SK-N-SH (cell line): ENCODE results near the gene TLR2. TPM values are rescaled to one million over a fixed set of nuclear protein-coding genes. Genes with fewer than 3 reads are reported as not detected.

Source experiments
- CTCF ChIA-PET: fragments of 300-600, 350-600 bp; formaldehyde crosslinking; extraction: SDS; loops from one replicate; lab custom pipeline; 2021; lab: Yijun Ruan, JAX
- POLR2A ChIA-PET: fragments of 350-600 bp; sonication (Branson Sonifier 250); formaldehyde crosslinking; extraction: SDS; loops from one replicate; lab custom pipeline; 2020; ENCODE audit warnings: antibody characterized with exemption, inconsistent platforms; lab: Yijun Ruan, JAX
- DNase-seq: peaks from one replicate; pipeline ENCODE4 v3.0.0; 2012
- H2AFZ ChIP-seq: fragments of 200-600 bp; sonication (generic); 2 replicates; pipeline ENCODE4 v1.8.1; 2016; ENCODE audit warnings: antibody characterized with exemption, mild to moderate bottlenecking, low read depth
- H3F3A ChIP-seq: fragments of 200-600 bp; sonication (generic); replicated peaks from 2 replicates; pipeline ENCODE3; 2016; ENCODE audit warnings: antibody characterized with exemption, mild to moderate bottlenecking; ENCODE audit not compliant: insufficient read depth
- H3K27ac ChIP-seq, 2 experiments: fragments of 200-500 bp in 1 of 2; fragments of 200-600 bp in 1 of 2; sonication (Bioruptor generic) in 1 of 2; sonication (generic), shearing (Covaris generic) in 1 of 2; 2 replicates each; pipeline versions ENCODE4 v1.5.1 to v1.6.1; 2014 to 2016; ENCODE audit warnings: low read depth in 2 of 2, inconsistent platforms in 1 of 2, low read length in 1 of 2, mild to moderate bottlenecking in 1 of 2, mixed read lengths in 1 of 2
- H3K27me3 ChIP-seq: fragments of 200-600 bp; sonication (generic), shearing (Covaris generic); 2 replicates; pipeline ENCODE4 v1.6.1; 2016; ENCODE audit warnings: mixed run types; ENCODE audit not compliant: insufficient read depth
- H3K36me3 ChIP-seq, 2 experiments: fragments of 200-500 bp in 1 of 2; fragments of 200-600 bp in 1 of 2; sonication (Bioruptor generic) in 1 of 2; sonication (generic) in 1 of 2; replicated peaks in 1 of 2; 2 replicates each; pipeline versions ENCODE3 to v1.5.1; 2014 to 2016; ENCODE audit warnings: low read length in 1 of 2, mild to moderate bottlenecking in 1 of 2; ENCODE audit not compliant: insufficient read depth in 2 of 2, control insufficient read depth in 1 of 2
- H3K4me1 ChIP-seq, 2 experiments: fragments of 200-500 bp in 1 of 2; fragments of 200-600 bp in 1 of 2; sonication (Bioruptor generic) in 1 of 2; sonication (generic), shearing (Covaris generic) in 1 of 2; 2 replicates each; pipeline versions ENCODE4 v1.5.1 to v1.6.1; 2014 to 2016; ENCODE audit warnings: low read depth in 1 of 2, low read length in 1 of 2, mixed run types in 1 of 2; ENCODE audit not compliant: insufficient read depth in 2 of 2, control insufficient read depth in 1 of 2
- H3K4me2 ChIP-seq: fragments of 200-600 bp; sonication (generic), shearing (Covaris generic); 2 replicates; pipeline ENCODE4 v1.6.1; 2017; ENCODE audit warnings: mixed run types
- H3K4me3 ChIP-seq, 2 experiments: fragments of 200-500 bp in 1 of 2; fragments of 200-600 bp in 1 of 2; sonication (Bioruptor generic) in 1 of 2; sonication (generic), shearing (Covaris generic) in 1 of 2; 2 replicates each; pipeline versions ENCODE4 v1.5.1 to v1.8.1; 2014 to 2016; ENCODE audit warnings: low read depth in 2 of 2, inconsistent platforms in 1 of 2, low read length in 1 of 2, mild to moderate bottlenecking in 1 of 2, mixed read lengths in 1 of 2, moderate library complexity in 1 of 2
- H3K79me2 ChIP-seq: fragments of 200-600 bp; sonication (generic); 2 replicates; pipeline ENCODE4 v1.8.1; 2017; ENCODE audit warnings: mild to moderate bottlenecking; ENCODE audit not compliant: insufficient read depth
- H3K9ac ChIP-seq: fragments of 200-600 bp; sonication (generic); 2 replicates; pipeline ENCODE4 v1.6.1; 2017; ENCODE audit warnings: mixed run types
- H3K9me2 ChIP-seq: fragments of 200-600 bp; sonication (generic); 2 replicates; pipeline ENCODE4 v1.6.1; 2017; ENCODE audit warnings: mixed run types
- H3K9me3 ChIP-seq: fragments of 200-600 bp; sonication (generic); 2 replicates; pipeline ENCODE4 v1.6.1; 2017; ENCODE audit warnings: mixed run types, mild to moderate bottlenecking, moderate library complexity
- H4K20me1 ChIP-seq: fragments of 200-600 bp; sonication (generic); 2 replicates; pipeline ENCODE4 v1.6.1; 2017; ENCODE audit warnings: mild to moderate bottlenecking, mixed run types; ENCODE audit not compliant: insufficient read depth
- EZH2phosphoT487 ChIP-seq: fragments of 200-600 bp; sonication (generic); IDR thresholded peaks from 2 replicates; pipeline ENCODE4 v1.6.1; 2017; ENCODE audit warnings: low read depth, mixed run types, mild to moderate bottlenecking, antibody characterized with exemption, moderate library complexity, borderline replicate concordance
- FOSL2 ChIP-seq: IDR thresholded peaks from 2 replicates; pipeline ENCODE4 v1.4.0; 2012; ENCODE audit warnings: low read depth, mild to moderate bottlenecking, moderate library complexity, borderline replicate concordance
- JUND ChIP-seq: IDR thresholded peaks from 2 replicates; pipeline ENCODE4 v1.4.0; 2012
- MEF2A ChIP-seq: IDR thresholded peaks from 2 replicates; pipeline ENCODE4 v1.4.0; 2012; ENCODE audit warnings: low read depth, borderline replicate concordance
- MXI1 ChIP-seq: IDR thresholded peaks from 2 replicates; pipeline ENCODE4 v1.6.1; 2012; ENCODE audit warnings: mild to moderate bottlenecking, low read depth, low read length, improper control_type of control experiment
- NFIC ChIP-seq: IDR thresholded peaks from 2 replicates; pipeline ENCODE4 v1.4.0; 2012; ENCODE audit warnings: borderline replicate concordance
- POLR2AphosphoS5 ChIP-seq: IDR thresholded peaks from 2 replicates; pipeline ENCODE4 v1.6.1; 2012; ENCODE audit warnings: low read depth, low read length
- RFX5 ChIP-seq: IDR thresholded peaks from 2 replicates; pipeline ENCODE4 v1.6.1; 2012; ENCODE audit warnings: mild to moderate bottlenecking, improper control_type of control experiment, low read length
- SIN3A ChIP-seq: IDR thresholded peaks from 2 replicates; pipeline ENCODE4 v1.6.1; 2012; ENCODE audit warnings: low read depth, mild to moderate bottlenecking, low read length, moderate library complexity, borderline replicate concordance
- SMC3 ChIP-seq: IDR thresholded peaks from 2 replicates; pipeline ENCODE4 v1.6.1; 2012; ENCODE audit warnings: low read depth, low read length, improper control_type of control experiment
- TAF1 ChIP-seq: IDR thresholded peaks from 2 replicates; pipeline ENCODE4 v1.6.1; 2012; ENCODE audit warnings: low read depth, mild to moderate bottlenecking, low read length, moderate library complexity, borderline replicate concordance
- TCF12 ChIP-seq: IDR thresholded peaks from 2 replicates; pipeline ENCODE4 v1.4.0; 2012
- YY1 ChIP-seq: IDR thresholded peaks from 2 replicates; pipeline ENCODE4 v1.4.0; 2012; ENCODE audit warnings: low read depth, mild to moderate bottlenecking
- WGBS: methylation state at CpG from one replicate; pipeline ENCODE4 v1.1.6; 2017; ENCODE audit warnings: low lambda C conversion rate; 5-methylcytosine and 5-hydroxymethylcytosine counted together
- polyA plus RNA-seq, 3 experiments: library from polyadenylated mRNA; depleted of rRNA; stranded (reverse); fragments of >200 nt; gene quantifications; 2 replicates each; pipeline ENCODE4 v1.2.3, GENCODE V29; 2012
- TF ChIP-seq, protein P1 (sequence below): IDR thresholded peaks from 2 replicates; pipeline ENCODE4; 2012
- TF ChIP-seq, protein P2 (sequence below): fragments of 200-600 bp; sonication (generic); IDR thresholded peaks from 2 replicates; pipeline ENCODE4 v1.6.1; 2017; ENCODE audit warnings: antibody characterized with exemption, mild to moderate bottlenecking, moderate library complexity

TLR2 gene
- polyA plus RNA-seq, 1 of the 3 experiments (the other 2 are of a cell fraction) = 0.18 TPM

- TF ChIP-seq, protein P1, sequence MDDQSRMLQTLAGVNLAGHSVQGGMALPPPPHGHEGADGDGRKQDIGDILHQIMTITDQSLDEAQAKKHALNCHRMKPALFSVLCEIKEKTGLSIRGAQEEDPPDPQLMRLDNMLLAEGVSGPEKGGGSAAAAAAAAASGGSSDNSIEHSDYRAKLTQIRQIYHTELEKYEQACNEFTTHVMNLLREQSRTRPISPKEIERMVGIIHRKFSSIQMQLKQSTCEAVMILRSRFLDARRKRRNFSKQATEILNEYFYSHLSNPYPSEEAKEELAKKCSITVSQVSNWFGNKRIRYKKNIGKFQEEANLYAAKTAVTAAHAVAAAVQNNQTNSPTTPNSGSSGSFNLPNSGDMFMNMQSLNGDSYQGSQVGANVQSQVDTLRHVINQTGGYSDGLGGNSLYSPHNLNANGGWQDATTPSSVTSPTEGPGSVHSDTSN = peak; percentile 96
- TF ChIP-seq TAF1 (no peak), MEF2A (0 out of 2 replicates have a peak, but pooled peaks have one; percentile 54), POLR2AphosphoS5 (peak; percentile 97), RFX5 (no peak), FOSL2 (peak; percentile 68; the same call in 1 of the 2 replicates), MXI1 (no peak), NFIC (peak; percentile 82), SIN3A (peak; percentile 54; the same call in 1 of the 2 replicates)
- TF ChIP-seq, protein P2, sequence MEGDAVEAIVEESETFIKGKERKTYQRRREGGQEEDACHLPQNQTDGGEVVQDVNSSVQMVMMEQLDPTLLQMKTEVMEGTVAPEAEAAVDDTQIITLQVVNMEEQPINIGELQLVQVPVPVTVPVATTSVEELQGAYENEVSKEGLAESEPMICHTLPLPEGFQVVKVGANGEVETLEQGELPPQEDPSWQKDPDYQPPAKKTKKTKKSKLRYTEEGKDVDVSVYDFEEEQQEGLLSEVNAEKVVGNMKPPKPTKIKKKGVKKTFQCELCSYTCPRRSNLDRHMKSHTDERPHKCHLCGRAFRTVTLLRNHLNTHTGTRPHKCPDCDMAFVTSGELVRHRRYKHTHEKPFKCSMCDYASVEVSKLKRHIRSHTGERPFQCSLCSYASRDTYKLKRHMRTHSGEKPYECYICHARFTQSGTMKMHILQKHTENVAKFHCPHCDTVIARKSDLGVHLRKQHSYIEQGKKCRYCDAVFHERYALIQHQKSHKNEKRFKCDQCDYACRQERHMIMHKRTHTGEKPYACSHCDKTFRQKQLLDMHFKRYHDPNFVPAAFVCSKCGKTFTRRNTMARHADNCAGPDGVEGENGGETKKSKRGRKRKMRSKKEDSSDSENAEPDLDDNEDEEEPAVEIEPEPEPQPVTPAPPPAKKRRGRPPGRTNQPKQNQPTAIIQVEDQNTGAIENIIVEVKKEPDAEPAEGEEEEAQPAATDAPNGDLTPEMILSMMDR = no peak
Observed at GRCh38 chr4:153731239-153731638, 47.2 kb downstream of the TLR2 start (continued).

- Histone ChIP-seq H2AFZ (no peak overlapping the region), H3F3A (peaks cover 15% of the 10 kb centered on the region), H3K4me3 (no peak overlapping the region), H3K9me3 (0 out of 2 replicates have a peak, but pooled peaks cover 5% of the 10 kb centered on the region), H3K9ac (no peak overlapping the region), H4K20me1 (no peaks in the 10 kb centered on the region), H3K27ac (no peak overlapping the region), H3K79me2 (no peaks in the 10 kb centered on the region), H3K4me2 (no peak overlapping the region), H3K9me2 (no peaks in the 10 kb centered on the region), H3K27me3 (no peaks in the 10 kb centered on the region), H3K36me3 (no peaks in the 10 kb centered on the region), H3K4me1 (peaks cover 6 to 9% of the 10 kb centered on the region in 2 experiments; a peak in 3 of 4 replicates)
- WGBS = 78% methylated on average over 4 of the region's 4 CpGs
- TF ChIP-seq SMC3 (no peak), JUND (no peak)
- POLR2A ChIA-PET = no interaction called here
- DNase-seq = no peak
- CTCF ChIA-PET = interaction anchor here (0.7 to 2.3 kb wide), 4 partner anchors 9 to 390 kb away, joined by 3 to 6 read pairs (median 4); no protein-coding TSS in a partner anchor
Observed at GRCh38 chr4:153733751-153734448, 49.8 kb downstream of the TLR2 start.

- no peaks in the 10 kb centered on the region for H4K20me1 ChIP-seq
Observed at GRCh38 chr4:153735906-153736461, 51.9 kb downstream of the TLR2 start.

More at GRCh38 chr4:153735906-153736461, 51.9 kb downstream of the TLR2 start:
- H3K9me3 ChIP-seq = peaks cover 5% of the 10 kb centered on the region; the same call in 1 of the 2 replicates
- H3K27ac ChIP-seq = no peak overlapping the region
- H3F3A ChIP-seq = peaks cover 14% of the 10 kb centered on the region
- ChIA-PET POLR2A (no interaction called here), CTCF (no interaction called here)
- H2AFZ ChIP-seq = no peak overlapping the region
- no peak overlapping the region for H3K4me3 ChIP-seq
- TF ChIP-seq, protein P1 = 0 out of 2 replicates have a peak, but pooled peaks have one; percentile 21
- peak; percentile 24; the same call in 1 of the 2 replicates for TF ChIP-seq NFIC
- peak; percentile 40 for TF ChIP-seq TCF12
- no peak for TF ChIP-seq EZH2phosphoT487
- TF ChIP-seq YY1 = no peak
- H3K79me2 ChIP-seq = no peaks in the 10 kb centered on the region
- no peaks in the 10 kb centered on the region for H3K36me3 ChIP-seq
- peaks cover 6 to 9% of the 10 kb centered on the region in 2 experiments; a peak in 3 of 4 replicates for H3K4me1 ChIP-seq
- DNase-seq = no peak
- no peak overlapping the region for H3K9ac ChIP-seq
- no peak overlapping the region for H3K4me2 ChIP-seq
- no peaks in the 10 kb centered on the region for H3K9me2 ChIP-seq
- no peaks in the 10 kb centered on the region for H3K27me3 ChIP-seq
